Ovary (tissue), 9 donors: ENCODE results near the gene ZC3H8. TPM values are rescaled to one million over a fixed set of nuclear protein-coding genes. Genes with fewer than 3 reads are reported as not detected.

Experiments used
- DNase-seq, 5 donors: peaks; one replicate each; pipeline ENCODE4 v3.0.0-alpha.2; 2019 to 2020
- H3K27ac ChIP-seq, 2 donors: fragments of 200-600 bp; one replicate each; pipeline versions ENCODE4 v1.5.1 to v1.8.0; 2019 to 2022
- H3K27me3 ChIP-seq: fragments of 200-600 bp; one replicate; pipeline ENCODE4 v1.8.0; 2022
- H3K36me3 ChIP-seq: fragments of 200-600 bp; sonication (generic); one replicate; pipeline ENCODE4 v1.5.1; 2019
- H3K4me1 ChIP-seq: one replicate; pipeline ENCODE4 v1.8.1; 2013; ENCODE audit warnings: mild to moderate bottlenecking, moderate library complexity; ENCODE audit not compliant: insufficient read depth
- H3K4me3 ChIP-seq: fragments of 200-600 bp; sonication (generic); one replicate; pipeline ENCODE4 v1.5.1; 2017
- H3K9me3 ChIP-seq, 2 donors: fragments of 200-600 bp in 1 of 2; sonication (generic) in 1 of 2; one replicate each; pipeline versions ENCODE4 v1.5.1 to v1.8.1; 2013 to 2019; ENCODE audit warnings: mild to moderate bottlenecking in 1 of 2, moderate library complexity in 1 of 2
- CTCF ChIP-seq, 3 donors: fragments of 450-650 bp in 2 of 3; fragments of 200-600 bp in 1 of 3; IDR thresholded peaks; one replicate each; pipeline versions ENCODE4 v1.5.1 to v1.8.0; 2016 to 2022; ENCODE audit warnings: antibody characterized with exemption in 3 of 3, mild to moderate bottlenecking in 1 of 3
- EP300 ChIP-seq: sonication (generic); formaldehyde crosslinking; IDR thresholded peaks from one replicate; pipeline ENCODE4 v1.6.1; 2017; ENCODE audit warnings: antibody characterized with exemption
- POLR2A ChIP-seq: fragments of 450-650 bp; IDR thresholded peaks from one replicate; pipeline ENCODE4 v1.6.1; 2017; ENCODE audit warnings: antibody characterized with exemption, mild to moderate bottlenecking, moderate library complexity
- WGBS, 3 donors: extraction: QIAGEN DNeasy Blood & Tissue Kit in 1 of 3; methylation state at CpG; one replicate each; pipeline versions ENCODE4 v1.1.5 to v1.1.7; 2013 to 2017; 5-methylcytosine and 5-hydroxymethylcytosine counted together
- intact Hi-C, 4 donors: fragments of 100-400 bp; cut with DNase I; formaldehyde crosslinking; loops; one replicate each; pipeline versions ENCODE4 v1.11.0 to v1.15.1; 2022 to 2023
- polyA plus RNA-seq, 2 donors: library from polyadenylated mRNA; stranded (reverse); fragments of 200-250 nt in 1 of 2; fragments of 350-450 nt in 1 of 2; fragmentation: Illumina TruSeq in 1 of 2; extraction: RNeasy Lipid Tissue Mini Kit (QIAGEN cat#74804) in 1 of 2; gene quantifications; one replicate each; pipeline ENCODE4 v1.2.3, GENCODE V29; 2013 to 2014
- total RNA-seq, 7 donors: library from RNA; depleted of rRNA in 2 of 7; stranded (reverse); fragments of >200 nt in 2 of 7; fragmentation: NEBNext Ultra II Directional in 3 of 7; extraction: Animal tissue kit (Norgen Biotek cat#: 25700) in 3 of 7; gene quantifications; one replicate each; pipeline versions ENCODE4 v1.1.0 to v1.2.4, GENCODE V29; 2016 to 2023
- donor health status: DM: no; HTN: no; CAD: no; lungs with moderate emphysema.
- donor health status: DM: no; HTN: no; CAD: no.
- donor health status: Bipolar disorder and iron deficiency.
- donor health status: DM: yes; HTN: yes; CAD: no.
- donor health status: DM: no; HTN: no; CAD: no.
- donor health status: DM: yes; HTN: yes; CAD: no.

Gene ZC3H8
- total and polyA plus RNA-seq, 9 donors, result 4.9 to 36.2 (median 10.9) TPM

GRCh38 chr2:112268547-112268946, 13.7 kb upstream of the ZC3H8 start:
- H3K4me1 ChIP-seq, result no peaks in the 10 kb centered on the region
- H3K9me3 ChIP-seq, result no peaks in the 10 kb centered on the region
- 89 to 97% (median 92%) methylated on average over 1 of the region's 1 CpG for WGBS, 3 donors
- no peaks in the 10 kb centered on the region for H3K36me3 ChIP-seq
- intact Hi-C loops, result loop anchor here in 1 of 4 donors (10.0 kb wide), 1 partner anchor 166 kb away; the partner anchor contains the start of gene RGPD8
- no peaks in the 10 kb centered on the region for H3K27me3 ChIP-seq
- no peak overlapping the region for H3K27ac ChIP-seq
- H3K4me3 ChIP-seq, result no peak overlapping the region
- DNase-seq, result no peak
- TF ChIP-seq CTCF (IDR thresholded peaks at IDR 0.05) (no peak), EP300 (no peak), POLR2A (no peak)

GRCh38 chr2:112262876-112263275, 8.0 kb upstream of the ZC3H8 start:
- intact Hi-C loops, result loop anchor here in 1 of 4 donors (10.0 kb wide), 1 partner anchor 172 kb away; the partner anchor contains the start of gene RGPD8
- Histone ChIP-seq H3K36me3 (no peaks in the 10 kb centered on the region), H3K27ac (no peak overlapping the region), H3K27me3 (no peaks in the 10 kb centered on the region), H3K9me3 (no peaks in the 10 kb centered on the region), H3K4me3 (no peak overlapping the region), H3K4me1 (peaks cover 1% of the 10 kb centered on the region)
- no peak for DNase-seq
- TF ChIP-seq POLR2A (no peak), CTCF (IDR thresholded peaks at IDR 0.05) (no peak), EP300 (no peak)

- no peaks in the 10 kb centered on the region for H3K9me3 ChIP-seq
- WGBS, 3 donors, result 94 to 97% (median 95%) methylated on average over 3 of the region's 3 CpGs
- H3K27me3 ChIP-seq, result no peaks in the 10 kb centered on the region
- no peak overlapping the region for H3K4me3 ChIP-seq
- intact Hi-C loops, result loop anchor here in 1 of 4 donors (10.0 kb wide), 1 partner anchor 175 kb away; the partner anchor contains the start of gene RGPD8
- no peak for DNase-seq
- no peak for TF ChIP-seq POLR2A
- TF ChIP-seq EP300, result no peak
- no peak for TF ChIP-seq CTCF (IDR thresholded peaks at IDR 0.05)
- no peaks in the 10 kb centered on the region for H3K36me3 ChIP-seq
- peaks cover 1% of the 10 kb centered on the region for H3K4me1 ChIP-seq
- H3K27ac ChIP-seq, result no peak overlapping the region
Observed at GRCh38 chr2:112260295-112260625, 5.4 kb upstream of the ZC3H8 start.

GRCh38 chr2:112259509-112260294, 4.9 kb upstream of the ZC3H8 start:
- Histone ChIP-seq H3K9me3 (no peaks in the 10 kb centered on the region), H3K4me1 (peaks cover 1% of the 10 kb centered on the region), H3K27me3 (no peaks in the 10 kb centered on the region), H3K4me3 (no peak overlapping the region), H3K36me3 (no peaks in the 10 kb centered on the region), H3K27ac (no peak overlapping the region)
- 19 to 22% (median 20%) methylated on average over 15 of the region's 15 CpGs for WGBS, 3 donors
- DNase-seq, result peak; percentile 75 to 89 (median 83)
- intact Hi-C loops, result loop anchor here in 3 of 4 donors (5.0 to 10.0 kb wide), 4 partner anchors 173 to 365 kb away; partner anchors contain the start of genes RGPD8 (in 3 of the 3), MERTK (in 1 of the 3) and TMEM87B (in 1 of the 3)
- TF ChIP-seq POLR2A, result no peak
- TF ChIP-seq CTCF (IDR thresholded peaks at IDR 0.05), result peak; percentile 78 to 85 (median 80)
